Mammary epithelial cell (primary cell): ENCODE measurements around the gene AP1S3.

ENCODE experiments used
- CTCF ChIP-seq, 2 donors: IDR thresholded peaks in 1 of 2; conservative IDR thresholded peaks in 1 of 2; 2 replicates each; pipeline ENCODE4 v1.5.1; 2011 to 2012; ENCODE audit warnings: inconsistent platforms in 2 of 2, low read length in 2 of 2, mild to moderate bottlenecking in 2 of 2, control low read depth in 1 of 2, low read depth in 1 of 2; ENCODE audit not compliant: insufficient read depth in 1 of 2; ENCODE audit errors: extremely low read depth in 1 of 2
- EZH2 ChIP-seq: IDR thresholded peaks from 2 replicates; pipeline ENCODE4 v1.6.1; 2012; ENCODE audit warnings: low read length, inconsistent platforms, borderline replicate concordance

GRCh38 chr2:223846515-223846914 lies 9.1 kb upstream of the AP1S3 start:
- TF ChIP-seq EZH2: no peak
- no peak for TF ChIP-seq CTCF (conservative IDR thresholded peaks at IDR 0.05 in 1 of 2, IDR thresholded peaks at IDR 0.05 in 1 of 2; ENCODE audit: extremely low read depth in 1 of 2, insufficient read depth in 1 of 2, low read depth in 1 of 2, low read length in 2 of 2)
